IMR-90 (cell line): Measurements from ENCODE around the gene SORCS1. TPM values are rescaled to one million over a fixed set of nuclear protein-coding genes. Genes with fewer than 3 reads are reported as not detected.

Source experiments
- ATAC-seq: fragments of 200-7000 bp; cut with Tn5 transposase; 2 replicates; pipeline ENCODE4 v1.9.1; 2020; ENCODE audit warnings: low read depth, mild to moderate bottlenecking, moderate library complexity
- BruUV-seq: library from RNA; stranded (reverse); fragments of 400-500 nt; replicated peaks from 2 replicates; lab custom pipeline; 2021; lab: Mats Ljungman, UMichigan
- CTCF ChIA-PET: fragments of 300-600 bp; formaldehyde crosslinking; extraction: SDS; loops from one replicate; lab custom pipeline; 2021; ENCODE audit warnings: antibody characterized with exemption; lab: Yijun Ruan, JAX
- POLR2A ChIA-PET: fragments of 300-600 bp; sonication (Branson Sonifier 250); formaldehyde crosslinking; loops from one replicate; lab custom pipeline; 2022; ENCODE audit warnings: antibody characterized with exemption; ENCODE audit not compliant: unreplicated experiment; lab: Charles Lee
- DNase-seq: peaks from one replicate; pipeline ENCODE4 v3.0.0; 2013
- H2AFZ ChIP-seq: replicated peaks from 2 replicates; pipeline ENCODE3; 2013; ENCODE audit warnings: low read length, mild to moderate bottlenecking; ENCODE audit not compliant: poor library complexity
- H2AK5ac ChIP-seq: 2 replicates; pipeline ENCODE4 v1.6.1; 2013; ENCODE audit warnings: low read depth, low read length, inconsistent platforms
- H2AK9ac ChIP-seq: replicated peaks from 2 replicates; pipeline ENCODE3; 2013; ENCODE audit warnings: mild to moderate bottlenecking, low read depth, low read length, moderate library complexity; ENCODE audit not compliant: poor library complexity
- H2BK120ac ChIP-seq: 2 replicates; pipeline ENCODE4 v1.6.1; 2013; ENCODE audit warnings: low read depth, low read length, inconsistent platforms
- H2BK15ac ChIP-seq: 3 replicates; pipeline ENCODE4 v1.6.1; 2013; ENCODE audit warnings: low read depth, low read length, inconsistent platforms
- H2BK20ac ChIP-seq: 2 replicates; pipeline ENCODE4 v1.6.1; 2013; ENCODE audit warnings: low read depth, mild to moderate bottlenecking, inconsistent platforms, low read length, moderate library complexity
- H2BK5ac ChIP-seq: 2 replicates; pipeline ENCODE4 v1.6.1; 2013; ENCODE audit warnings: mild to moderate bottlenecking, low read depth, low read length, inconsistent platforms; ENCODE audit not compliant: poor library complexity, severe bottlenecking
- H3K14ac ChIP-seq: replicated peaks from 2 replicates; pipeline ENCODE4 v1.6.1; 2013; ENCODE audit warnings: low read depth, low read length, inconsistent platforms
- H3K18ac ChIP-seq: 2 replicates; pipeline ENCODE4 v1.6.1; 2013; ENCODE audit warnings: low read depth, low read length, control low read depth
- H3K23ac ChIP-seq: 2 replicates; pipeline ENCODE4 v1.6.1; 2013; ENCODE audit warnings: low read depth, low read length, inconsistent platforms
- H3K27ac ChIP-seq: 2 replicates; pipeline ENCODE4 v1.5.1; 2013; ENCODE audit warnings: mild to moderate bottlenecking, control low read depth, low read length; ENCODE audit not compliant: insufficient read depth
- H3K27me3 ChIP-seq: 2 replicates; pipeline ENCODE4 v1.6.1; 2013; ENCODE audit warnings: low read length; ENCODE audit not compliant: control insufficient read depth, insufficient read depth
- H3K36me3 ChIP-seq: 2 replicates; pipeline ENCODE4 v1.6.1; 2013; ENCODE audit warnings: low read length, mixed read lengths; ENCODE audit not compliant: control insufficient read depth, insufficient read depth
- H3K4ac ChIP-seq: 2 replicates; pipeline ENCODE4 v1.6.1; 2013; ENCODE audit warnings: low read depth, low read length, inconsistent platforms
- H3K4me1 ChIP-seq: 2 replicates; pipeline ENCODE4 v1.6.1; 2013; ENCODE audit warnings: low read length, mixed read lengths; ENCODE audit not compliant: control insufficient read depth, insufficient read depth
- H3K4me2 ChIP-seq: 2 replicates; pipeline ENCODE4 v1.6.1; 2013; ENCODE audit warnings: low read depth, mild to moderate bottlenecking, control low read depth, low read length, moderate library complexity
- H3K4me3 ChIP-seq: 2 replicates; pipeline ENCODE4 v1.5.1; 2013; ENCODE audit warnings: low read depth, mild to moderate bottlenecking, control low read depth, low read length, moderate library complexity; ENCODE audit not compliant: insufficient read depth
- H3K56ac ChIP-seq: 2 replicates; pipeline ENCODE4 v1.6.1; 2013; ENCODE audit warnings: low read length, inconsistent platforms; ENCODE audit not compliant: insufficient read depth; ENCODE audit errors: extremely low read depth
- H3K79me1 ChIP-seq, 2 experiments: 2 replicates each; pipeline ENCODE4 v1.6.1; 2013; ENCODE audit warnings: low read length in 2 of 2, inconsistent platforms in 1 of 2, low read depth in 1 of 2
- H3K9ac ChIP-seq: 2 replicates; pipeline ENCODE4 v1.6.1; 2013; ENCODE audit warnings: low read depth, low read length, control low read depth
- H3K9me1 ChIP-seq: 2 replicates; pipeline ENCODE4 v1.6.1; 2013; ENCODE audit warnings: low read length, inconsistent platforms; ENCODE audit not compliant: insufficient read depth
- H3K9me3 ChIP-seq: 2 replicates; pipeline ENCODE4 v1.6.1; 2013; ENCODE audit warnings: low read length; ENCODE audit not compliant: control insufficient read depth, insufficient read depth
- H4K20me1 ChIP-seq: 2 replicates; pipeline ENCODE4 v1.6.1; 2013; ENCODE audit warnings: low read length, inconsistent platforms; ENCODE audit not compliant: insufficient read depth
- H4K5ac ChIP-seq: 2 replicates; pipeline ENCODE4 v1.6.1; 2013; ENCODE audit warnings: mild to moderate bottlenecking, low read depth, low read length, control low read depth
- H4K8ac ChIP-seq, 2 experiments: 2 replicates each; pipeline ENCODE4 v1.6.1; 2013; ENCODE audit warnings: low read depth in 2 of 2, low read length in 2 of 2, control low read depth in 1 of 2, inconsistent platforms in 1 of 2
- H4K91ac ChIP-seq: 2 replicates; pipeline ENCODE4 v1.6.1; 2013; ENCODE audit warnings: low read depth, low read length, inconsistent platforms; ENCODE audit not compliant: insufficient read depth
- BHLHE40 ChIP-seq: fragments of 150-350 bp; IDR thresholded peaks from 2 replicates; pipeline ENCODE4 v1.6.1; 2016; ENCODE audit warnings: mild to moderate bottlenecking, low read depth, low read length
- CEBPB ChIP-seq: IDR thresholded peaks from 2 replicates; pipeline ENCODE4 v1.6.1; 2012; ENCODE audit warnings: low read depth, low read length, improper control_type of control experiment
- CHD1 ChIP-seq: IDR thresholded peaks from 2 replicates; pipeline ENCODE4 v1.6.1; 2012; ENCODE audit warnings: low read depth, low read length, improper control_type of control experiment
- CTCF ChIP-seq: conservative IDR thresholded peaks from 2 replicates; pipeline ENCODE4 v1.5.1; 2012; ENCODE audit warnings: mild to moderate bottlenecking, low read depth, low read length, improper control_type of control experiment
- ELK1 ChIP-seq: fragments of 150-350 bp; IDR thresholded peaks from 2 replicates; pipeline ENCODE4 v1.6.1; 2016; ENCODE audit warnings: low read depth, mild to moderate bottlenecking, low read length, moderate library complexity, borderline replicate concordance
- FOS ChIP-seq: fragments of 150-350 bp; IDR thresholded peaks from 2 replicates; pipeline ENCODE4 v1.6.1; 2016; ENCODE audit warnings: low read depth, low read length
- MAFK ChIP-seq: IDR thresholded peaks from 2 replicates; pipeline ENCODE4 v1.6.1; 2012; ENCODE audit warnings: low read depth, low read length, improper control_type of control experiment
- MAZ ChIP-seq: IDR thresholded peaks from 2 replicates; pipeline ENCODE4 v1.6.1; 2012; ENCODE audit warnings: low read depth, mild to moderate bottlenecking, low read length, improper control_type of control experiment, moderate library complexity, borderline replicate concordance
- MXI1 ChIP-seq: IDR thresholded peaks from 2 replicates; pipeline ENCODE4 v1.6.1; 2012; ENCODE audit warnings: low read depth, mild to moderate bottlenecking, low read length, moderate library complexity, borderline replicate concordance
- NFE2L2 ChIP-seq: fragments of 150-350 bp; IDR thresholded peaks from 2 replicates; pipeline ENCODE4 v1.6.1; 2016; ENCODE audit warnings: low read depth, mild to moderate bottlenecking, low read length
- POLR2A ChIP-seq: IDR thresholded peaks from 2 replicates; pipeline ENCODE4 v1.6.1; 2012; ENCODE audit warnings: mild to moderate bottlenecking, low read depth, low read length
- RAD21 ChIP-seq: IDR thresholded peaks from 2 replicates; pipeline ENCODE4 v1.6.1; 2012; ENCODE audit warnings: low read length, improper control_type of control experiment
- RCOR1 ChIP-seq: IDR thresholded peaks from 2 replicates; pipeline ENCODE4 v1.6.1; 2012; ENCODE audit warnings: mild to moderate bottlenecking, low read length, improper control_type of control experiment; ENCODE audit not compliant: insufficient replicate concordance
- RFX5 ChIP-seq: IDR thresholded peaks from 2 replicates; pipeline ENCODE4 v1.8.0; 2012; ENCODE audit warnings: low read depth, mild to moderate bottlenecking, low read length, moderate library complexity
- SMC3 ChIP-seq: fragments of 150-350 bp; IDR thresholded peaks from 2 replicates; pipeline ENCODE4 v1.6.1; 2016; ENCODE audit warnings: low read depth, mild to moderate bottlenecking, antibody characterized with exemption, low read length, moderate library complexity
- USF2 ChIP-seq: fragments of 150-350 bp; IDR thresholded peaks from 2 replicates; pipeline ENCODE4 v1.6.1; 2017; ENCODE audit warnings: mild to moderate bottlenecking, antibody characterized with exemption, low read length, low read depth
- dilution Hi-C: fragments of 300-500 bp; cut with HindIII; formaldehyde crosslinking; loops from one replicate; pipeline ENCODE4 v1.14.3; 2018; ENCODE audit warnings: low sequenced_read_pairs; ENCODE audit not compliant: unreplicated experiment
- in situ Hi-C: fragments of 300-500 bp; cut with MboI; formaldehyde crosslinking; loops from 3 replicates; pipeline ENCODE4 v1.14.3; 2019; ENCODE audit warnings: low sequenced_read_pairs, inconsistent platforms, mixed read lengths
- intact Hi-C: fragments of 100-400 bp; cut with micrococcal nuclease; formaldehyde crosslinking; loops from 2 replicates; pipeline ENCODE4 v1.10.0; 2022
- polyA plus RNA-seq, 3 experiments: library from polyadenylated mRNA; depleted of rRNA; stranded (reverse); fragments of >200 nt; gene quantifications; 2 replicates each; pipeline ENCODE4 v1.2.3, GENCODE V29; 2012; ENCODE audit warnings: low replicate concordance in 1 of 3
- total RNA-seq: library from RNA; depleted of rRNA; stranded (reverse); fragments of >200 nt; gene quantifications from 2 replicates; pipeline ENCODE4 v1.2.3, GENCODE V29; 2012

The SORCS1 gene
- total and polyA plus RNA-seq, 2 of the 4 experiments (the other 2 are of a cell fraction), result under 0.01 TPM; not detected in 1

DNA sequence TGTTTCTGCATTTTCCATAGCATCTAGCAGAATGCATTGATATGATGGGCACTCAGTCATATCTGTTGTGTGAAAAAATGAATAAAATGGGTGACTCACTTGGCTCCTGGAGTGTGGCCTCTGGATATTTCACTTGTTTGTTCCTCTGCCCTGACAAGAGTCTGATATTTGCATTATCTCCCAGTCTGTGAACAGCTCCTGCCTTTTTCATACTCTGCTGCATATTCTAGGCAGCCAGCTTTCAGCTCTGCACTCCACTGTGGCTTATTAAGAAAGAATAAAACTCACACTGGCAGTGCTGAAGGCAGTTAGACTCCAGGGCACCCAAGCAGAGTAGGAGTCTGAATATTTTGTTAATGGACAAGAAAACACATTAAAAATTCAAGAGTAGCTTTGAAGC lies 623.9 kb downstream of the SORCS1 start:
- DNase-seq, result peak; percentile 13
- Histone ChIP-seq H3K9me1 (no peaks in the 10 kb centered on the region), H3K56ac (no peak overlapping the region), H2AK9ac (no peak overlapping the region), H4K8ac (no peak overlapping the region), H4K5ac (no peak overlapping the region), H3K27me3 (no peaks in the 10 kb centered on the region), H3K27ac (no peak overlapping the region), H4K20me1 (no peaks in the 10 kb centered on the region), H3K23ac (no peak overlapping the region), H3K4me1 (no peaks in the 10 kb centered on the region), H2BK20ac (no peak overlapping the region), H2BK120ac (no peak overlapping the region), H3K4ac (no peak overlapping the region), H3K18ac (no peak overlapping the region), H3K36me3 (no peaks in the 10 kb centered on the region), H3K9ac (no peak overlapping the region), H3K4me3 (no peak overlapping the region), H3K4me2 (no peak overlapping the region), H2AK5ac (no peak overlapping the region), H2BK15ac (no peak overlapping the region), H4K91ac (no peak overlapping the region), H2BK5ac (no peak overlapping the region), H3K9me3 (peaks cover 3% of the 10 kb centered on the region), H3K14ac (no peak overlapping the region), H2AFZ (no peak overlapping the region), H3K79me1 (no peaks in the 10 kb centered on the region)
- BruUV-seq, result no TSS peak
- ChIA-PET CTCF (no interaction called here), POLR2A (no interaction called here)
- intact Hi-C loops (no loop called here), dilution Hi-C loops (no loop called here), in situ Hi-C loops (no loop called here)
- TF ChIP-seq ELK1 (no peak), RAD21 (no peak), NFE2L2 (no peak), RFX5 (no peak), MXI1 (no peak), FOS (no peak), MAZ (no peak), MAFK (no peak), POLR2A (no peak), CEBPB (no peak), USF2 (no peak), CTCF (no peak), CHD1 (no peak), SMC3 (no peak), BHLHE40 (no peak), RCOR1 (no peak)
- ATAC-seq, result no peak
